Measurements from ENCODE around the gene TBCK.

DNA sequence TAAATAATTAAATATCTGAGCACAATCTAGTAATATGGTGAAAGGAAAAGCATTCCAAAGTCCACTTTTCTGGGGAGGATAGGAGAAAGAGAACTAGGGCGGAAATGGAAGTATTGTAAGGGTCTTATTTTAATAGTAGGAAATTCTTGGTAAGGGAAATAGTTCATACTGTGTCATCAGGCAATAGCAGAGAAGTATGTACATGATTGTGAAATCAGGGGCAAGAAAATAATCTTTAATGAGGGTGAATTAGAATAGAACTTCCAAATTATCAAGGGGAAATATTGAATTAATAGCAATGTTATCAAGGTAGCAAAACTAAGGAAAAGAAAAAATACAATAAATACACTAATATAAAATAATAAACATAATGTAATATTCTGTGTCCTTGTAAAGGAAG lies 37.8 kb upstream of the TBCK start:
- TF ChIP-seq, protein P1, sequence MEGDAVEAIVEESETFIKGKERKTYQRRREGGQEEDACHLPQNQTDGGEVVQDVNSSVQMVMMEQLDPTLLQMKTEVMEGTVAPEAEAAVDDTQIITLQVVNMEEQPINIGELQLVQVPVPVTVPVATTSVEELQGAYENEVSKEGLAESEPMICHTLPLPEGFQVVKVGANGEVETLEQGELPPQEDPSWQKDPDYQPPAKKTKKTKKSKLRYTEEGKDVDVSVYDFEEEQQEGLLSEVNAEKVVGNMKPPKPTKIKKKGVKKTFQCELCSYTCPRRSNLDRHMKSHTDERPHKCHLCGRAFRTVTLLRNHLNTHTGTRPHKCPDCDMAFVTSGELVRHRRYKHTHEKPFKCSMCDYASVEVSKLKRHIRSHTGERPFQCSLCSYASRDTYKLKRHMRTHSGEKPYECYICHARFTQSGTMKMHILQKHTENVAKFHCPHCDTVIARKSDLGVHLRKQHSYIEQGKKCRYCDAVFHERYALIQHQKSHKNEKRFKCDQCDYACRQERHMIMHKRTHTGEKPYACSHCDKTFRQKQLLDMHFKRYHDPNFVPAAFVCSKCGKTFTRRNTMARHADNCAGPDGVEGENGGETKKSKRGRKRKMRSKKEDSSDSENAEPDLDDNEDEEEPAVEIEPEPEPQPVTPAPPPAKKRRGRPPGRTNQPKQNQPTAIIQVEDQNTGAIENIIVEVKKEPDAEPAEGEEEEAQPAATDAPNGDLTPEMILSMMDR (IDR thresholded peaks at IDR 0.05; ENCODE audit: low read length): no peak
- no peak for TF ChIP-seq EZH2 (optimal IDR thresholded peaks at IDR 0.05; ENCODE audit: low read depth, low read length)

Measured in MM.1S (cell line).